Neuron (in vitro differentiated cells): ENCODE measurements around the gene MATCAP1.

ENCODE experiments used
- H2AFZ ChIP-seq: one replicate; pipeline ENCODE4 v1.6.1; 2013; ENCODE audit warnings: low read depth, mild to moderate bottlenecking, inconsistent platforms, low read length, moderate library complexity
- H3K27me3 ChIP-seq: one replicate; pipeline ENCODE4 v1.6.1; 2013; ENCODE audit warnings: low read length; ENCODE audit not compliant: insufficient read depth
- H3K36me3 ChIP-seq: one replicate; pipeline ENCODE4 v1.6.1; 2013; ENCODE audit warnings: low read length; ENCODE audit not compliant: insufficient read depth
- H3K4me1 ChIP-seq: one replicate; pipeline ENCODE4 v1.6.1; 2013; ENCODE audit warnings: low read length; ENCODE audit not compliant: insufficient read depth
- H3K4me3 ChIP-seq: 2 replicates; pipeline ENCODE4 v1.5.1; 2013; ENCODE audit warnings: mild to moderate bottlenecking, low read length, moderate library complexity
- H3K9me3 ChIP-seq: one replicate; pipeline ENCODE4 v1.6.1; 2013; ENCODE audit warnings: low read length

MATCAP1 gene

GRCh38 chr16:67183627-67184452 lies at the start of gene MATCAP1:
Gene MATCAP1, minus strand, starts transcription at chr16:67183963. Its CDS starts 3,353 bp downstream, at chr16:67180610.
- peak within 1 kb of the TSS; percentile 59 for H3K4me3 ChIP-seq
- H3K36me3 ChIP-seq, result peaks cover 8% of the 10 kb centered on the region
- H3K9me3 ChIP-seq, result no peaks in the 10 kb centered on the region
- H3K4me1 ChIP-seq, result peaks cover 23% of the 10 kb centered on the region
- no peaks in the 10 kb centered on the region for H3K27me3 ChIP-seq
- peak within 1 kb of the TSS; percentile 91 for H2AFZ ChIP-seq

GRCh38 chr16:67230809-67231660 lies 47.3 kb upstream of the MATCAP1 start:
- H3K36me3 ChIP-seq, result peaks cover 42% of the 10 kb centered on the region
- peaks cover 14% of the 10 kb centered on the region for H3K4me1 ChIP-seq
- no peak overlapping the region for H3K4me3 ChIP-seq
- H2AFZ ChIP-seq, result no peak overlapping the region
- H3K27me3 ChIP-seq, result no peaks in the 10 kb centered on the region
- H3K9me3 ChIP-seq, result no peaks in the 10 kb centered on the region

DNA sequence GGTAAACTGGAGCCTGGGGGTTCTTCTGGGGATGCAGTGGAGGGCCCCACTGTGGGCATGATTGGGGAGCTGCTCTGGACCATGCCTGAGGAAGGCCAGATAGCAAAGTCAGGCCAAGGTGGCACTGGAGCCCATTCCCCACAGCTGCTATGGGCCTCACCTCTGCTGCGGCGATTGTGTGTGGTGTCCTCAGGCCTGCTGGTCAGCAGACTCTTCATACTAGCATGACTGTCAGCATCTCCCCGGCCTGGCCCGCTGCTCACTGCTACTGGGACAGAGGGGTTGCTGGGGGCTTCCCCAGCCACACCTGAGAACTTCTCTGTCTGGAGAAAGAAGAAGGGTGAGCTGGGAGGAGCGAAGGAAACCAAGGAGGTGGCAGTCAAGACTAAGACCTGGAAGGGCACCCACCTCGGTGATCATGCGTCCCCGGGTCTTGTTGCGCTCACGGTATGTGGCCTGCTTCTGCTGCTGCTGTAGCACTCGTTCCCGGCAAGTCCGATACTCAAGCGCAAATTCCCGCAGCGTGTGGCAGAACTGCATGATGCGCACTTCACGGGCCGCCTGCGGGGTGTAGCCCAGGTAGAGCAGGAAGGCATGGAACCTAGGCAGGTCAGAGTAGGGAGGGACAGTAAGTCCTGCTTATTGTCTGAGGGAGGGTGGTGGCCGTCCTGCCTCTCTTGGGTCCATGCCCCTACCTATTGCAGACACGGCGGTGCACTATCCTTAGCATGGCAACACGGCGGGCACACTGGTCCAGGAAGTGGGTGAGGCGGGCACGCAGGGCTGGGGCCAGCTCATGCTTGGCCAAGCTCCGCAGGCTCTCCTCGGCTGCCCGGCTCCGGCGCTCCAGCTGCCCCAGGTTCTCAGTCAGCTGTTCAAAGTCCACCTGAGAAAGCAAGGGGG lies 46.4 kb upstream of the MATCAP1 start:
- no peak overlapping the region for H3K4me3 ChIP-seq
- no peak overlapping the region for H2AFZ ChIP-seq
- H3K4me1 ChIP-seq, result peaks cover 21% of the 10 kb centered on the region
- H3K9me3 ChIP-seq, result no peaks in the 10 kb centered on the region
- no peaks in the 10 kb centered on the region for H3K27me3 ChIP-seq
- peaks cover 40% of the 10 kb centered on the region for H3K36me3 ChIP-seq

GRCh38 chr16:67228905-67229304 lies 45.1 kb upstream of the MATCAP1 start:
- H3K36me3 ChIP-seq, result peaks cover 40% of the 10 kb centered on the region

GRCh38 chr16:67228034-67228785 lies 44.4 kb upstream of the MATCAP1 start:
- H3K36me3 ChIP-seq, result peaks cover 37% of the 10 kb centered on the region
- peak overlapping the region; percentile 80 for H3K4me3 ChIP-seq
- H3K27me3 ChIP-seq, result no peaks in the 10 kb centered on the region
- H3K9me3 ChIP-seq, result no peaks in the 10 kb centered on the region
- no peak overlapping the region for H2AFZ ChIP-seq
- peaks cover 21% of the 10 kb centered on the region for H3K4me1 ChIP-seq

More at GRCh38 chr16:67228905-67229304, 45.1 kb upstream of the MATCAP1 start:
- H3K9me3 ChIP-seq, result no peaks in the 10 kb centered on the region
- H3K27me3 ChIP-seq, result no peaks in the 10 kb centered on the region
- peaks cover 21% of the 10 kb centered on the region for H3K4me1 ChIP-seq
- no peak overlapping the region for H3K4me3 ChIP-seq
- H2AFZ ChIP-seq, result no peak overlapping the region

GRCh38 chr16:67227567-67227921 lies 43.8 kb upstream of the MATCAP1 start:
- peak overlapping the region; percentile 57 for H2AFZ ChIP-seq
- peak overlapping the region; percentile 80 for H3K4me3 ChIP-seq
- H3K36me3 ChIP-seq, result peaks cover 40% of the 10 kb centered on the region
- H3K9me3 ChIP-seq, result no peaks in the 10 kb centered on the region
- H3K4me1 ChIP-seq, result peaks cover 21% of the 10 kb centered on the region
- no peaks in the 10 kb centered on the region for H3K27me3 ChIP-seq

- Histone ChIP-seq H2AFZ (peak within 1 kb of the TSS; percentile 57), H3K9me3 (no peaks in the 10 kb centered on the region), H3K36me3 (peaks cover 40% of the 10 kb centered on the region), H3K4me1 (peaks cover 21% of the 10 kb centered on the region), H3K27me3 (no peaks in the 10 kb centered on the region), H3K4me3 (peak within 1 kb of the TSS; percentile 80)
Observed at GRCh38 chr16:67226804-67227566, 43.2 kb upstream of the MATCAP1 start, which contains the start of gene TMEM208. Gene TMEM208, plus strand, starts transcription at chr16:67227130. Its CDS starts 89 bp downstream, at chr16:67227219.

- H3K4me1 ChIP-seq, result peaks cover 21% of the 10 kb centered on the region
- peak overlapping the region; percentile 18 for H2AFZ ChIP-seq
- H3K9me3 ChIP-seq, result no peaks in the 10 kb centered on the region
- H3K4me3 ChIP-seq, result peak overlapping the region; percentile 80
- H3K27me3 ChIP-seq, result no peaks in the 10 kb centered on the region
- peaks cover 33% of the 10 kb centered on the region for H3K36me3 ChIP-seq
Observed at GRCh38 chr16:67226295-67226803, 42.6 kb upstream of the MATCAP1 start.

DNA sequence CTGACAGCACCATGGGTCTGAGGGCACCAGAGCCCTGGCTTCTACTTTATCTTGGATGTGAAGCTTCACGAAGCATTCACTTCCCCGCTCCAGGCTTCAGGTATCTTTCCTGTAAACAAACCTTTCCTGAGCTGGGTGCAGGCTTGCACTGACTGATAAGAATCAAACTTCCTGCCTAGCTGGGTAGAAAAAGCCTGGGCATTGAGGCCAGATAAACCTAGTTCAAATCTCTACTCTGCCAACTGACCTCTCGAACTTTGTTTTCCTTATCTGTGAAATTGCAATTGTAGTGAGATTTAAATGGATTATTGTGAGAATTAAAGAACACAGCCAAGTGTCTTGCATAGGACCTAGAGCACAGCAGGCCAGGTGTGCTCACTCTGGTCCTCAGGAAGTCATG lies 40.2 kb upstream of the MATCAP1 start:
- Histone ChIP-seq H3K4me1 (peaks cover 21% of the 10 kb centered on the region), H3K27me3 (no peaks in the 10 kb centered on the region), H3K4me3 (no peak overlapping the region), H3K9me3 (no peaks in the 10 kb centered on the region), H3K36me3 (peaks cover 10% of the 10 kb centered on the region), H2AFZ (no peak overlapping the region)

GRCh38 chr16:67216612-67217490 lies 33.1 kb upstream of the MATCAP1 start:
- Histone ChIP-seq H3K4me3 (no peak overlapping the region), H2AFZ (no peak overlapping the region), H3K36me3 (peaks cover 10% of the 10 kb centered on the region), H3K27me3 (no peaks in the 10 kb centered on the region), H3K9me3 (no peaks in the 10 kb centered on the region), H3K4me1 (no peaks in the 10 kb centered on the region)

GRCh38 chr16:67215706-67216105 lies 31.9 kb upstream of the MATCAP1 start:
- Histone ChIP-seq H3K36me3 (peaks cover 15% of the 10 kb centered on the region), H3K4me3 (no peak overlapping the region), H3K9me3 (no peaks in the 10 kb centered on the region), H2AFZ (no peak overlapping the region), H3K27me3 (no peaks in the 10 kb centered on the region), H3K4me1 (no peaks in the 10 kb centered on the region)
